Fibroblast of lung (primary cell): Measurements from ENCODE around the gene MEIOC.

Source experiments
- EZH2 ChIP-seq: IDR thresholded peaks from 2 replicates; pipeline ENCODE4 v1.5.1; 2012; ENCODE audit warnings: low read length, control low read depth, mild to moderate bottlenecking; ENCODE audit errors: missing control alignments
- TF ChIP-seq, protein P1 (sequence below), 2 donors: IDR thresholded peaks in 1 of 2; conservative IDR thresholded peaks in 1 of 2; 1 replicate in 1 of 2; 2 replicates in 1 of 2; pipeline ENCODE4 v1.5.1; 2011 to 2012; ENCODE audit warnings: low read length in 2 of 2, control low read depth in 1 of 2, inconsistent platforms in 1 of 2, low read depth in 1 of 2, mild to moderate bottlenecking in 1 of 2

DNA sequence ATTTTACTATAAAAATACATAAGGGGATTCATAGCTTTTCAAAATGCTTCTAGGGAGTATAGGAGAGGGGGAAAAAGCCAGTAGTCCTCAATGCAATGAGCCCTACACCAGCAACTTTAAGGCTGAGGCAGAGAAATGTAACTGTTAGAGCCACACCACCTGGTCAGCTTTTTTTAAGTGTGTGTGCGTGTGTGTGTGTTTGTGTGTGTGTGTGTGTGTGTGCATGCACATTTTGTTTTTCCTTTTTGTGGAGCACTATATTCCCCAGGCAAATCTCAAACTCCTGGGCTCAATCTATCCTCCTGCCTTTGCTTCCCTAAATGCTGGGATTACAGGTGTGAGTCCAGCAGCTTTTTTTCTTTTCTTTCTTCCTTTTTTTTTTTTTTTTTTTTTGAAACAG, 2.3 kb upstream of the MEIOC start:
- TF ChIP-seq, protein P1, sequence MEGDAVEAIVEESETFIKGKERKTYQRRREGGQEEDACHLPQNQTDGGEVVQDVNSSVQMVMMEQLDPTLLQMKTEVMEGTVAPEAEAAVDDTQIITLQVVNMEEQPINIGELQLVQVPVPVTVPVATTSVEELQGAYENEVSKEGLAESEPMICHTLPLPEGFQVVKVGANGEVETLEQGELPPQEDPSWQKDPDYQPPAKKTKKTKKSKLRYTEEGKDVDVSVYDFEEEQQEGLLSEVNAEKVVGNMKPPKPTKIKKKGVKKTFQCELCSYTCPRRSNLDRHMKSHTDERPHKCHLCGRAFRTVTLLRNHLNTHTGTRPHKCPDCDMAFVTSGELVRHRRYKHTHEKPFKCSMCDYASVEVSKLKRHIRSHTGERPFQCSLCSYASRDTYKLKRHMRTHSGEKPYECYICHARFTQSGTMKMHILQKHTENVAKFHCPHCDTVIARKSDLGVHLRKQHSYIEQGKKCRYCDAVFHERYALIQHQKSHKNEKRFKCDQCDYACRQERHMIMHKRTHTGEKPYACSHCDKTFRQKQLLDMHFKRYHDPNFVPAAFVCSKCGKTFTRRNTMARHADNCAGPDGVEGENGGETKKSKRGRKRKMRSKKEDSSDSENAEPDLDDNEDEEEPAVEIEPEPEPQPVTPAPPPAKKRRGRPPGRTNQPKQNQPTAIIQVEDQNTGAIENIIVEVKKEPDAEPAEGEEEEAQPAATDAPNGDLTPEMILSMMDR (conservative IDR thresholded peaks at IDR 0.05 in 1 of 2, IDR thresholded peaks at IDR 0.05 in 1 of 2; ENCODE audit: low read depth in 1 of 2, low read length in 2 of 2) = no peak
- TF ChIP-seq EZH2 = no peak
